Colonic mucosa (tissue), 4 donors: ENCODE measurements around the gene NCKAP5. TPM values are rescaled to one million over a fixed set of nuclear protein-coding genes. Genes with fewer than 3 reads are reported as not detected.

ENCODE experiments used
- DNase-seq: peaks from one replicate; pipeline ENCODE4 v3.0.0-alpha.2; 2020
- H3K27ac ChIP-seq: fragments of 200-600 bp; one replicate; pipeline ENCODE4 v1.8.0; 2021
- H3K27me3 ChIP-seq: fragments of 200-600 bp; one replicate; pipeline ENCODE4 v1.8.0; 2021
- H3K36me3 ChIP-seq: fragments of 200-600 bp; one replicate; pipeline ENCODE4 v1.8.0; 2021
- H3K4me1 ChIP-seq: fragments of 200-600 bp; one replicate; pipeline ENCODE4 v1.8.0; 2021; ENCODE audit warnings: mild to moderate bottlenecking
- H3K4me3 ChIP-seq: fragments of 200-600 bp; one replicate; pipeline ENCODE4 v1.8.0; 2021
- H3K9ac ChIP-seq, 2 donors: one replicate each; pipeline ENCODE4 v1.7.0; 2013; ENCODE audit warnings: control low read depth in 2 of 2, low read depth in 2 of 2, low read length in 2 of 2
- H3K9me3 ChIP-seq: fragments of 200-600 bp; one replicate; pipeline ENCODE4 v1.8.0; 2021
- intact Hi-C: fragments of 100-400 bp; cut with DNase I; formaldehyde crosslinking; loops from one replicate; pipeline ENCODE4 v1.14.1; 2022
- total RNA-seq, 2 donors: library from RNA; stranded (reverse); fragmentation: NEBNext Ultra II Directional in 1 of 2; extraction: Animal tissue kit (Norgen Biotek cat#: 25700) in 1 of 2; gene quantifications; one replicate each; pipeline ENCODE4 v1.2.1, GENCODE V29; 2021
- TF ChIP-seq, protein P1 (sequence below): fragments of 200-600 bp; IDR thresholded peaks from one replicate; pipeline ENCODE4 v1.8.0; 2022; ENCODE audit warnings: antibody characterized with exemption, mild to moderate bottlenecking
- donor health status: healthy.
- donor health status: DM: no; HTN: no; CAD: no.
- donor health status: DM: no; HTN: no; CAD: no.

The NCKAP5 gene
- total RNA-seq, 2 donors from 2014 or later: 2.9 to 3.7 TPM

DNA sequence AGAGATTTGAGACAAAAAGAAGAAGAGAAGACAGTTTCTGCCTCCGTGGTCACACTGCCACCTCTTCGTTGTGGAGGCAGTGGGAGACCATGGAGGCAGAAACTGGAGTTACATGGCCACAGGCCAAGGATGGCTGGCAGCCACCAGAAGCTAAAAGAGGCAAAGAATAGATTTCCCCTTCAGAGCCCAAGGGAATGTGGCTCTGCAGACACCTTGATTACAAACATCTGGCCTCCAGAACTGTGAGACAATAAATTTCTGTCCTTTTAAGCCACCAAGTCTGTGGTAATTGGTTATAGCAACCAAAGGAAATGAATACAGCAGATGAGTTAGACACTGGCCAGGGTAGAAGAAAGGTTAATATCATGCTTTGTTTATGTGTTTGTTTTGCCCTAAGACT, 477.9 kb downstream of the NCKAP5 start:
- intact Hi-C loops: no loop called here
- Histone ChIP-seq H3K4me1 (no peaks in the 10 kb centered on the region), H3K9me3 (no peaks in the 10 kb centered on the region), H3K4me3 (no peak overlapping the region), H3K36me3 (no peaks in the 10 kb centered on the region), H3K27me3 (no peaks in the 10 kb centered on the region), H3K27ac (no peak overlapping the region), H3K9ac (no peak overlapping the region)
- TF ChIP-seq, protein P1, sequence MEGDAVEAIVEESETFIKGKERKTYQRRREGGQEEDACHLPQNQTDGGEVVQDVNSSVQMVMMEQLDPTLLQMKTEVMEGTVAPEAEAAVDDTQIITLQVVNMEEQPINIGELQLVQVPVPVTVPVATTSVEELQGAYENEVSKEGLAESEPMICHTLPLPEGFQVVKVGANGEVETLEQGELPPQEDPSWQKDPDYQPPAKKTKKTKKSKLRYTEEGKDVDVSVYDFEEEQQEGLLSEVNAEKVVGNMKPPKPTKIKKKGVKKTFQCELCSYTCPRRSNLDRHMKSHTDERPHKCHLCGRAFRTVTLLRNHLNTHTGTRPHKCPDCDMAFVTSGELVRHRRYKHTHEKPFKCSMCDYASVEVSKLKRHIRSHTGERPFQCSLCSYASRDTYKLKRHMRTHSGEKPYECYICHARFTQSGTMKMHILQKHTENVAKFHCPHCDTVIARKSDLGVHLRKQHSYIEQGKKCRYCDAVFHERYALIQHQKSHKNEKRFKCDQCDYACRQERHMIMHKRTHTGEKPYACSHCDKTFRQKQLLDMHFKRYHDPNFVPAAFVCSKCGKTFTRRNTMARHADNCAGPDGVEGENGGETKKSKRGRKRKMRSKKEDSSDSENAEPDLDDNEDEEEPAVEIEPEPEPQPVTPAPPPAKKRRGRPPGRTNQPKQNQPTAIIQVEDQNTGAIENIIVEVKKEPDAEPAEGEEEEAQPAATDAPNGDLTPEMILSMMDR: no peak
- DNase-seq: no peak

GRCh38 chr2:133086176-133086575, 482.1 kb downstream of the NCKAP5 start:
- H3K9me3 ChIP-seq: no peaks in the 10 kb centered on the region
- H3K27ac ChIP-seq: no peak overlapping the region
- H3K4me3 ChIP-seq: no peak overlapping the region
- DNase-seq: no peak
- intact Hi-C loops: no loop called here
- H3K36me3 ChIP-seq: no peaks in the 10 kb centered on the region
- TF ChIP-seq, protein P1: no peak
- no peaks in the 10 kb centered on the region for H3K4me1 ChIP-seq
- H3K9ac ChIP-seq: no peak overlapping the region
- no peaks in the 10 kb centered on the region for H3K27me3 ChIP-seq

- Histone ChIP-seq H3K36me3 (no peaks in the 10 kb centered on the region), H3K4me3 (no peak overlapping the region), H3K9ac (no peak overlapping the region), H3K27ac (no peak overlapping the region), H3K9me3 (no peaks in the 10 kb centered on the region), H3K4me1 (no peaks in the 10 kb centered on the region), H3K27me3 (no peaks in the 10 kb centered on the region)
- intact Hi-C loops: no loop called here
- TF ChIP-seq, protein P1: no peak
- DNase-seq: no peak
Measured at GRCh38 chr2:133085646-133086045, 482.6 kb downstream of the NCKAP5 start.

DNA sequence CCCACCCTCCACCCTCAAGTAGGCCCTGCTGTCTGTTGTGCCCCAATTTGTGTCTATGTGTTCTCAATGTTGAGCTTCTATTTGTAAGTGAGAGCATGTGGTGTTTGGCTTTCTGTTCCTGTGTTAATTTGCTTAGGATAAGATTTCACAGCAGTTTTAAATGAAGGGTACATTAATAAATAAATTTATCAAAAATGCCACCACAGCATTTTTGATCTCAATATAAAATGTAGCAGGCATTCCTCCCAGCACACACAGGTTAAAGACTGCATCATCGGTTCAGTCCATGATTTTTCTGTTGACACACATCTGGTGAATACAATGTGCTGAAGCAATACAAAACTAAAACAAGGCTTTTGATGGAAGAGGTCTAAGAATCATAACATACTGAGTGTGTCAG, 486.2 kb downstream of the NCKAP5 start:
- DNase-seq: no peak
- H3K4me3 ChIP-seq: no peak overlapping the region
- TF ChIP-seq, protein P1: no peak
- H3K36me3 ChIP-seq: no peaks in the 10 kb centered on the region
- intact Hi-C loops: no loop called here
- no peaks in the 10 kb centered on the region for H3K27me3 ChIP-seq
- H3K9ac ChIP-seq: no peak overlapping the region
- H3K9me3 ChIP-seq: no peaks in the 10 kb centered on the region
- no peak overlapping the region for H3K27ac ChIP-seq
- no peaks in the 10 kb centered on the region for H3K4me1 ChIP-seq

- intact Hi-C loops: no loop called here
- Histone ChIP-seq H3K27ac (no peak overlapping the region), H3K9ac (no peak overlapping the region), H3K4me1 (no peaks in the 10 kb centered on the region), H3K27me3 (no peaks in the 10 kb centered on the region), H3K9me3 (no peaks in the 10 kb centered on the region), H3K4me3 (no peak overlapping the region), H3K36me3 (no peaks in the 10 kb centered on the region)
- DNase-seq: no peak
- TF ChIP-seq, protein P1: no peak
Measured at GRCh38 chr2:133080822-133081221, 487.4 kb downstream of the NCKAP5 start.
